Ishikawa (cell line): Measurements from ENCODE around the gene CLEC3B.

Experiments
- EP300 ChIP-seq: IDR thresholded peaks from 2 replicates; pipeline ENCODE4 v1.6.1; 2012; ENCODE audit warnings: borderline replicate concordance
- RAD21 ChIP-seq: IDR thresholded peaks from 2 replicates; pipeline ENCODE4 v1.6.1; 2012; ENCODE audit warnings: low read depth
- TAF1 ChIP-seq: IDR thresholded peaks from 2 replicates; pipeline ENCODE4 v1.6.1; 2012; ENCODE audit warnings: low read depth, mild to moderate bottlenecking
- TF ChIP-seq, protein P1 (sequence below): IDR thresholded peaks from 2 replicates; pipeline ENCODE4 v1.6.1; 2012; ENCODE audit warnings: low read depth, mild to moderate bottlenecking

GRCh38 chr3:45042162-45042561, 16.1 kb downstream of the CLEC3B start:
- no peak for TF ChIP-seq EP300
- TF ChIP-seq RAD21: no peak
- TF ChIP-seq, protein P1, sequence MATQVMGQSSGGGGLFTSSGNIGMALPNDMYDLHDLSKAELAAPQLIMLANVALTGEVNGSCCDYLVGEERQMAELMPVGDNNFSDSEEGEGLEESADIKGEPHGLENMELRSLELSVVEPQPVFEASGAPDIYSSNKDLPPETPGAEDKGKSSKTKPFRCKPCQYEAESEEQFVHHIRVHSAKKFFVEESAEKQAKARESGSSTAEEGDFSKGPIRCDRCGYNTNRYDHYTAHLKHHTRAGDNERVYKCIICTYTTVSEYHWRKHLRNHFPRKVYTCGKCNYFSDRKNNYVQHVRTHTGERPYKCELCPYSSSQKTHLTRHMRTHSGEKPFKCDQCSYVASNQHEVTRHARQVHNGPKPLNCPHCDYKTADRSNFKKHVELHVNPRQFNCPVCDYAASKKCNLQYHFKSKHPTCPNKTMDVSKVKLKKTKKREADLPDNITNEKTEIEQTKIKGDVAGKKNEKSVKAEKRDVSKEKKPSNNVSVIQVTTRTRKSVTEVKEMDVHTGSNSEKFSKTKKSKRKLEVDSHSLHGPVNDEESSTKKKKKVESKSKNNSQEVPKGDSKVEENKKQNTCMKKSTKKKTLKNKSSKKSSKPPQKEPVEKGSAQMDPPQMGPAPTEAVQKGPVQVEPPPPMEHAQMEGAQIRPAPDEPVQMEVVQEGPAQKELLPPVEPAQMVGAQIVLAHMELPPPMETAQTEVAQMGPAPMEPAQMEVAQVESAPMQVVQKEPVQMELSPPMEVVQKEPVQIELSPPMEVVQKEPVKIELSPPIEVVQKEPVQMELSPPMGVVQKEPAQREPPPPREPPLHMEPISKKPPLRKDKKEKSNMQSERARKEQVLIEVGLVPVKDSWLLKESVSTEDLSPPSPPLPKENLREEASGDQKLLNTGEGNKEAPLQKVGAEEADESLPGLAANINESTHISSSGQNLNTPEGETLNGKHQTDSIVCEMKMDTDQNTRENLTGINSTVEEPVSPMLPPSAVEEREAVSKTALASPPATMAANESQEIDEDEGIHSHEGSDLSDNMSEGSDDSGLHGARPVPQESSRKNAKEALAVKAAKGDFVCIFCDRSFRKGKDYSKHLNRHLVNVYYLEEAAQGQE: no peak
- no peak for TF ChIP-seq TAF1
